HG02938 (cell line): ENCODE data around the gene THSD4.
"Not testable (repeated sequence)": the region's sequence is repeated elsewhere in the genome, so short reads cannot be mapped to it uniquely, and the experiment has no call there.

ENCODE experiments used
- ATAC-seq: cut with Tn5 transposase; IDR thresholded peaks from one replicate; pipeline ENCODE4 v1.9.1; 2021; ENCODE audit warnings: mild to moderate bottlenecking, moderate library complexity; ENCODE audit not compliant: unreplicated experiment

Gene THSD4

GRCh38 chr15:71392861-71393283 lies 277.6 kb downstream of the THSD4 start:
- ATAC-seq = no peak

- no peak for ATAC-seq
These were observed 278.1 kb downstream of the THSD4 start for GRCh38 chr15:71393383-71393782.

- no peak for ATAC-seq
These were observed 281.4 kb downstream of the THSD4 start for GRCh38 chr15:71396536-71397125.

- no peak for ATAC-seq
These were observed 282.1 kb downstream of the THSD4 start for GRCh38 chr15:71397377-71397776.

GRCh38 chr15:71400294-71400693 lies 285.0 kb downstream of the THSD4 start:
- no peak for ATAC-seq

- ATAC-seq = not testable (repeated sequence)
These were observed 286.5 kb downstream of the THSD4 start for GRCh38 chr15:71401728-71402127.

GRCh38 chr15:71409541-71409940 lies 294.3 kb downstream of the THSD4 start:
- no peak for ATAC-seq

- ATAC-seq = no peak
These were observed 295.1 kb downstream of the THSD4 start for GRCh38 chr15:71410347-71410746.

GRCh38 chr15:71411538-71412482 lies 296.5 kb downstream of the THSD4 start:
- ATAC-seq = no peak

- ATAC-seq = no peak
These were observed 298.1 kb downstream of the THSD4 start for GRCh38 chr15:71413419-71413818.

- no peak for ATAC-seq
These were observed 299.6 kb downstream of the THSD4 start for GRCh38 chr15:71414853-71415252.

GRCh38 chr15:71422530-71423259 lies 307.4 kb downstream of the THSD4 start:
- ATAC-seq = no peak

- ATAC-seq = no peak
These were observed 309.5 kb downstream of the THSD4 start for GRCh38 chr15:71424765-71425164.

- ATAC-seq = no peak
These were observed 310.1 kb downstream of the THSD4 start for GRCh38 chr15:71425388-71425787.

GRCh38 chr15:71426792-71427191 lies 311.5 kb downstream of the THSD4 start:
- ATAC-seq = no peak

GRCh38 chr15:71430782-71431181 lies 315.5 kb downstream of the THSD4 start:
- no peak for ATAC-seq

- no peak for ATAC-seq
These were observed 316.4 kb downstream of the THSD4 start for GRCh38 chr15:71431343-71432336.

GRCh38 chr15:71433402-71433801 lies 318.1 kb downstream of the THSD4 start:
- no peak for ATAC-seq

- no peak for ATAC-seq
These were observed 319.5 kb downstream of the THSD4 start for GRCh38 chr15:71434774-71435173.

GRCh38 chr15:71435552-71435951 lies 320.3 kb downstream of the THSD4 start:
- ATAC-seq = no peak
